ENCODE data around the gene JADE1. TPM values are rescaled to one million over a fixed set of nuclear protein-coding genes. Genes with fewer than 3 reads are reported as not detected.

Gene JADE1
- total and polyA plus RNA-seq, 4 donors: 5.0 to 17.6 (median 10.5) TPM

GRCh38 chr4:128841402-128841801 is 31.9 kb downstream of the JADE1 start:
- no peaks in the 10 kb centered on the region for H3K9me3 ChIP-seq (ENCODE audit: control insufficient read depth in 4 of 4, low read length in 3 of 4)
- 97% methylated on average over 2 of the region's 2 CpGs for WGBS
- H3K36me3 ChIP-seq (ENCODE audit: control insufficient read depth in 4 of 4, insufficient read depth in 3 of 4, low read depth in 1 of 4, low read length in 3 of 4): peaks cover 0 to 14% (median under 1%) of the 10 kb centered on the region in 4 donors
- H3K9ac ChIP-seq (ENCODE audit: low read depth in 1 of 2, low read length in 2 of 2): no peak overlapping the region
- H3K4me3 ChIP-seq (ENCODE audit: low read depth in 1 of 3, low read length in 3 of 3): no peak overlapping the region
- TF ChIP-seq FOXA1 (IDR thresholded peaks at IDR 0.05) (no peak), HNF4G (IDR thresholded peaks at IDR 0.05) (no peak)
- TF ChIP-seq, protein P1, sequence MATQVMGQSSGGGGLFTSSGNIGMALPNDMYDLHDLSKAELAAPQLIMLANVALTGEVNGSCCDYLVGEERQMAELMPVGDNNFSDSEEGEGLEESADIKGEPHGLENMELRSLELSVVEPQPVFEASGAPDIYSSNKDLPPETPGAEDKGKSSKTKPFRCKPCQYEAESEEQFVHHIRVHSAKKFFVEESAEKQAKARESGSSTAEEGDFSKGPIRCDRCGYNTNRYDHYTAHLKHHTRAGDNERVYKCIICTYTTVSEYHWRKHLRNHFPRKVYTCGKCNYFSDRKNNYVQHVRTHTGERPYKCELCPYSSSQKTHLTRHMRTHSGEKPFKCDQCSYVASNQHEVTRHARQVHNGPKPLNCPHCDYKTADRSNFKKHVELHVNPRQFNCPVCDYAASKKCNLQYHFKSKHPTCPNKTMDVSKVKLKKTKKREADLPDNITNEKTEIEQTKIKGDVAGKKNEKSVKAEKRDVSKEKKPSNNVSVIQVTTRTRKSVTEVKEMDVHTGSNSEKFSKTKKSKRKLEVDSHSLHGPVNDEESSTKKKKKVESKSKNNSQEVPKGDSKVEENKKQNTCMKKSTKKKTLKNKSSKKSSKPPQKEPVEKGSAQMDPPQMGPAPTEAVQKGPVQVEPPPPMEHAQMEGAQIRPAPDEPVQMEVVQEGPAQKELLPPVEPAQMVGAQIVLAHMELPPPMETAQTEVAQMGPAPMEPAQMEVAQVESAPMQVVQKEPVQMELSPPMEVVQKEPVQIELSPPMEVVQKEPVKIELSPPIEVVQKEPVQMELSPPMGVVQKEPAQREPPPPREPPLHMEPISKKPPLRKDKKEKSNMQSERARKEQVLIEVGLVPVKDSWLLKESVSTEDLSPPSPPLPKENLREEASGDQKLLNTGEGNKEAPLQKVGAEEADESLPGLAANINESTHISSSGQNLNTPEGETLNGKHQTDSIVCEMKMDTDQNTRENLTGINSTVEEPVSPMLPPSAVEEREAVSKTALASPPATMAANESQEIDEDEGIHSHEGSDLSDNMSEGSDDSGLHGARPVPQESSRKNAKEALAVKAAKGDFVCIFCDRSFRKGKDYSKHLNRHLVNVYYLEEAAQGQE (IDR thresholded peaks at IDR 0.05): no peak
- no peak for DNase-seq (ENCODE audit: low spot score)
- peaks cover 3 to 21% (median 7%) of the 10 kb centered on the region in 4 donors for H3K4me1 ChIP-seq (ENCODE audit: control insufficient read depth in 4 of 4, insufficient read depth in 4 of 4, low read length in 3 of 4)
- no peaks in the 10 kb centered on the region for H3K27me3 ChIP-seq (ENCODE audit: control insufficient read depth in 4 of 4, insufficient read depth in 4 of 4, low read length in 3 of 4)
- H3K27ac ChIP-seq (ENCODE audit: low read depth in 1 of 2, low read length in 2 of 2): no peak overlapping the region

DNA sequence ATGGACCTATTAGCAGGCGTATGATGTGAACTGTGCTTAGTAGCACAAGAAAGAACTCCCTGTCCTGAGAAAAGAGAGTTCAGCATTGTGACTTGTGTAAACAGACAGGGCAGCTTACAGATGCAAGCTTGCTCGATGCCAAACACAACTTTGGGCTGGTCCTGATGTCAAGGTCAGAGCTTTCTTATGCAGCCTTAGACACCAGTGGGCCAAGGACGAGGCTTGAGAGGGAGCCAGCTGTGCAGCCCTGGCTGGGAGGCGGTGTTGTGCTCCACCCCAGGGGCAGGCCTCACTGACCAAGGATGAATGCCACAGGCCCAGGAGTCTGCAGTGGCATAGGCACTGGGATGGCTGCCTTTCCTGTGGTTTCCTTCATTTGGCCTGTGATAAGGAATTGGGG is 35.4 kb downstream of the JADE1 start:
- no peak for DNase-seq (ENCODE audit: low spot score)
- TF ChIP-seq, protein P2, sequence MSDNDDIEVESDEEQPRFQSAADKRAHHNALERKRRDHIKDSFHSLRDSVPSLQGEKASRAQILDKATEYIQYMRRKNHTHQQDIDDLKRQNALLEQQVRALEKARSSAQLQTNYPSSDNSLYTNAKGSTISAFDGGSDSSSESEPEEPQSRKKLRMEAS (IDR thresholded peaks at IDR 0.05): no peak
- TF ChIP-seq GABPA (IDR thresholded peaks at IDR 0.05 in 1 of 2, conservative IDR thresholded peaks at IDR 0.05 in 1 of 2) (no peak), EGR1 (IDR thresholded peaks at IDR 0.05; ENCODE audit: low read depth in 2 of 2) (no peak), HNF4A (conservative IDR thresholded peaks at IDR 0.05) (peak in 1 of 2 donors; percentile 22), RAD21 (IDR thresholded peaks at IDR 0.05) (no peak), NR2F2 (IDR thresholded peaks at IDR 0.05) (peak; percentile 43), FOXA1 (IDR thresholded peaks at IDR 0.05) (no peak), YY1 (IDR thresholded peaks at IDR 0.05) (no peak), TAF1 (conservative IDR thresholded peaks at IDR 0.05) (no peak), JUND (IDR thresholded peaks at IDR 0.05) (no peak), HNF4G (IDR thresholded peaks at IDR 0.05) (no peak), SP1 (IDR thresholded peaks at IDR 0.05) (peak; percentile 30), RXRA (IDR thresholded peaks at IDR 0.05) (peak; percentile 22 to 28), FOXA2 (IDR thresholded peaks at IDR 0.05) (no peak)
- TF ChIP-seq, protein P1 (IDR thresholded peaks at IDR 0.05): no peak
- TF ChIP-seq, protein P3, sequence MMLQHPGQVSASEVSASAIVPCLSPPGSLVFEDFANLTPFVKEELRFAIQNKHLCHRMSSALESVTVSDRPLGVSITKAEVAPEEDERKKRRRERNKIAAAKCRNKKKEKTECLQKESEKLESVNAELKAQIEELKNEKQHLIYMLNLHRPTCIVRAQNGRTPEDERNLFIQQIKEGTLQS (IDR thresholded peaks at IDR 0.05): no peak
- TF ChIP-seq, protein P4, sequence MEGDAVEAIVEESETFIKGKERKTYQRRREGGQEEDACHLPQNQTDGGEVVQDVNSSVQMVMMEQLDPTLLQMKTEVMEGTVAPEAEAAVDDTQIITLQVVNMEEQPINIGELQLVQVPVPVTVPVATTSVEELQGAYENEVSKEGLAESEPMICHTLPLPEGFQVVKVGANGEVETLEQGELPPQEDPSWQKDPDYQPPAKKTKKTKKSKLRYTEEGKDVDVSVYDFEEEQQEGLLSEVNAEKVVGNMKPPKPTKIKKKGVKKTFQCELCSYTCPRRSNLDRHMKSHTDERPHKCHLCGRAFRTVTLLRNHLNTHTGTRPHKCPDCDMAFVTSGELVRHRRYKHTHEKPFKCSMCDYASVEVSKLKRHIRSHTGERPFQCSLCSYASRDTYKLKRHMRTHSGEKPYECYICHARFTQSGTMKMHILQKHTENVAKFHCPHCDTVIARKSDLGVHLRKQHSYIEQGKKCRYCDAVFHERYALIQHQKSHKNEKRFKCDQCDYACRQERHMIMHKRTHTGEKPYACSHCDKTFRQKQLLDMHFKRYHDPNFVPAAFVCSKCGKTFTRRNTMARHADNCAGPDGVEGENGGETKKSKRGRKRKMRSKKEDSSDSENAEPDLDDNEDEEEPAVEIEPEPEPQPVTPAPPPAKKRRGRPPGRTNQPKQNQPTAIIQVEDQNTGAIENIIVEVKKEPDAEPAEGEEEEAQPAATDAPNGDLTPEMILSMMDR (IDR thresholded peaks at IDR 0.05; ENCODE audit: low read depth, low read length, missing input control): no peak
- TF ChIP-seq, protein P5, sequence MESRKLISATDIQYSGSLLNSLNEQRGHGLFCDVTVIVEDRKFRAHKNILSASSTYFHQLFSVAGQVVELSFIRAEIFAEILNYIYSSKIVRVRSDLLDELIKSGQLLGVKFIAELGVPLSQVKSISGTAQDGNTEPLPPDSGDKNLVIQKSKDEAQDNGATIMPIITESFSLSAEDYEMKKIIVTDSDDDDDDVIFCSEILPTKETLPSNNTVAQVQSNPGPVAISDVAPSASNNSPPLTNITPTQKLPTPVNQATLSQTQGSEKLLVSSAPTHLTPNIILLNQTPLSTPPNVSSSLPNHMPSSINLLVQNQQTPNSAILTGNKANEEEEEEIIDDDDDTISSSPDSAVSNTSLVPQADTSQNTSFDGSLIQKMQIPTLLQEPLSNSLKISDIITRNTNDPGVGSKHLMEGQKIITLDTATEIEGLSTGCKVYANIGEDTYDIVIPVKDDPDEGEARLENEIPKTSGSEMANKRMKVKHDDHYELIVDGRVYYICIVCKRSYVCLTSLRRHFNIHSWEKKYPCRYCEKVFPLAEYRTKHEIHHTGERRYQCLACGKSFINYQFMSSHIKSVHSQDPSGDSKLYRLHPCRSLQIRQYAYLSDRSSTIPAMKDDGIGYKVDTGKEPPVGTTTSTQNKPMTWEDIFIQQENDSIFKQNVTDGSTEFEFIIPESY (IDR thresholded peaks at IDR 0.05): no peak
- Histone ChIP-seq H3K9me3 (ENCODE audit: control insufficient read depth in 4 of 4, low read length in 3 of 4) (no peaks in the 10 kb centered on the region), H3K27ac (ENCODE audit: low read depth in 1 of 2, low read length in 2 of 2) (no peak overlapping the region), H3K36me3 (ENCODE audit: control insufficient read depth in 4 of 4, insufficient read depth in 3 of 4, low read depth in 1 of 4, low read length in 3 of 4) (peaks cover 2 to 42% (median 18%) of the 10 kb centered on the region in 4 donors), H3K4me1 (ENCODE audit: control insufficient read depth in 4 of 4, insufficient read depth in 4 of 4, low read length in 3 of 4) (peaks cover 3 to 18% (median 7%) of the 10 kb centered on the region in 4 donors), H3K27me3 (ENCODE audit: control insufficient read depth in 4 of 4, insufficient read depth in 4 of 4, low read length in 3 of 4) (no peaks in the 10 kb centered on the region), H3K4me3 (ENCODE audit: low read depth in 1 of 3, low read length in 3 of 3) (no peak overlapping the region), H3K9ac (ENCODE audit: low read depth in 1 of 2, low read length in 2 of 2) (no peak overlapping the region)
- WGBS: 61% methylated on average over 4 of the region's 4 CpGs
